Activated T-helper 1 cell treated with anti-CD3 and anti-CD28 coated beads, Interleukin-12 subunit alpha, Interleukin-12 subunit beta, Interleukin-2, Interleukin-4 antibody, amounts not matched to agents 30 ng/mL and 10 ng/mL and 1 ng/mL, durations not matched to agents 14 hours and 24 hours and 36 hours (primary cell): Measurements from ENCODE around the gene LAMC1. TPM values are rescaled to one million over a fixed set of nuclear protein-coding genes. Genes with fewer than 3 reads are reported as not detected.

Experiments used
- DNase-seq: peaks from one replicate; pipeline ENCODE4 v3.0.0; 2021; ENCODE audit warnings: low spot score
- H3K27ac Mint-ChIP-seq: one replicate; pipeline ENCODE4 v1.8.0; 2021; ENCODE audit warnings: mild to moderate bottlenecking, mixed read lengths
- H3K27me3 Mint-ChIP-seq: one replicate; pipeline ENCODE4 v1.8.0; 2022; ENCODE audit warnings: mild to moderate bottlenecking, moderate library complexity, mixed read lengths; ENCODE audit not compliant: insufficient read depth
- H3K36me3 Mint-ChIP-seq: one replicate; pipeline ENCODE4 v1.8.0; 2021; ENCODE audit warnings: low read depth, mixed read lengths
- H3K4me1 Mint-ChIP-seq: one replicate; pipeline ENCODE4 v1.8.0; 2021; ENCODE audit warnings: low read depth, mixed read lengths
- H3K4me3 Mint-ChIP-seq: one replicate; pipeline ENCODE4 v1.8.0; 2021; ENCODE audit warnings: mild to moderate bottlenecking, moderate library complexity, mixed read lengths
- H3K9me3 Mint-ChIP-seq: one replicate; pipeline ENCODE4 v1.8.0; 2021; ENCODE audit warnings: mixed read lengths
- intact Hi-C: fragments of 100-400 bp; cut with micrococcal nuclease; formaldehyde crosslinking; loops from one replicate; pipeline ENCODE4 v1.15.1; 2024
- total RNA-seq: library from RNA; stranded (reverse); gene quantifications from 2 replicates; pipeline ENCODE4 v1.2.3, GENCODE V29; 2022

The LAMC1 gene
- total RNA-seq, 1 donor from 2014 or later: 0.49 TPM

DNA sequence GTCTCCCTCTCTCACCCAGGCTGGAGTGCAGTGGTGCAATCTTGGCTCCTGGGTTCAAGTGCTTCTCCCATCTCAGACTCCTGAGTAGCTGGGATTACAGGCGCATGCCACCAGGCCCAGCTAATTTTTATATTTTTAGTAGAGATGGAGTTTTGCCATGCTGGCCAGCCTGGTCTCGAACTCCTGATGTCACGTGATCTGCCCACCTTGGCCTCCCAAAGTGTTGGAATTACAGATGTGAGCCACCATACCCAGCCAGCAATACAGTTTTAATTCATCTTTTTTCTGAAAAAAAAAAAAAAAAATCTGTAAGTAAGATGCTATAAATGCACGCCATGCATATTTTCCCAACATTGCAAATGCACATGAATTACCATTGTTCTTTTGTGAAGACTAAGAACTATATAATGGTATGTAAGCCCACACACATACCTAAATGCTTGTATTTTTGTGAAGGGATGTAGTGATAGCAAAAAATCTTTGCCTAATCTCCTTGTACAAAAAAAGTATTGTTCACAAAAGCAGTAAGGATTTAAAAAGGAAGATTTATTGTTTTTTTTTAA is 170.8 kb downstream of the LAMC1 start:
- no peak overlapping the region for H3K4me3 Mint-ChIP-seq
- peaks cover 2% of the 10 kb centered on the region for H3K36me3 Mint-ChIP-seq
- intact Hi-C loops: loop anchor here (2.0 to 5.0 kb wide), 2 partner anchors 13 to 172 kb away; partner anchors contain the start of gene LAMC1
- H3K27me3 Mint-ChIP-seq: peaks cover 5% of the 10 kb centered on the region
- DNase-seq: no peak
- H3K9me3 Mint-ChIP-seq: no peaks in the 10 kb centered on the region
- H3K4me1 Mint-ChIP-seq: peaks cover 13% of the 10 kb centered on the region
- H3K27ac Mint-ChIP-seq: no peak overlapping the region

DNA sequence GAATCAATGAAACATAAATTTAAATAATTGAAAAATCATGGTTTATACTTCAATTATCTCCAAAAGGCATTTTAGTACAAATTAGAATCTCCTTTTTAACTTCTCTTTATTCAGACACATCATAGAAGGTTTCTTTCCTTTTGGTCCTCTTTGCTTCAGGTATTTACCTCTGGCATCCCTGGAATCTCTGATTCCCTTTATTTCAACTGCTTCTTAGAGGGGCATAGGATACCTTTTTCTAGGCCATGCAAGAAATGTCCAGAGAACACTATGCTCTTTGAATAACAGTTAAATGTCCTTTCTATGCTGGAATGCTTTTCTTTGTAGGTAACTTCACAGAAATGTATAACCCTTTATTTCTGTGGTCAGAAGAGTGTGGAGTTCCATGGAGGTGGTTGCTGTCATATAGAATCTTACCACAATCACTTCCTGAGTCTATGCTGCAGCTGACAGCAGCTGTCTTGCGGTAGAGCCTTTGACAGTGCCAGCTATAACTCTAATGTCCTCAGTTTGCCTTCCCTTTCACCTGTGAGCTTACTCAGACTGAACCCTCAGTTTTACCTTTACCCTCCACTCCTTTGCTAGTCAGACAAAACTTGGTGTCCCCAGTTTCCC is 171.4 kb downstream of the LAMC1 start:
- no peaks in the 10 kb centered on the region for H3K9me3 Mint-ChIP-seq
- H3K4me1 Mint-ChIP-seq: peaks cover 13% of the 10 kb centered on the region
- intact Hi-C loops: loop anchor here (2.0 to 5.0 kb wide), 2 partner anchors 14 to 172 kb away; partner anchors contain the start of gene LAMC1

DNA sequence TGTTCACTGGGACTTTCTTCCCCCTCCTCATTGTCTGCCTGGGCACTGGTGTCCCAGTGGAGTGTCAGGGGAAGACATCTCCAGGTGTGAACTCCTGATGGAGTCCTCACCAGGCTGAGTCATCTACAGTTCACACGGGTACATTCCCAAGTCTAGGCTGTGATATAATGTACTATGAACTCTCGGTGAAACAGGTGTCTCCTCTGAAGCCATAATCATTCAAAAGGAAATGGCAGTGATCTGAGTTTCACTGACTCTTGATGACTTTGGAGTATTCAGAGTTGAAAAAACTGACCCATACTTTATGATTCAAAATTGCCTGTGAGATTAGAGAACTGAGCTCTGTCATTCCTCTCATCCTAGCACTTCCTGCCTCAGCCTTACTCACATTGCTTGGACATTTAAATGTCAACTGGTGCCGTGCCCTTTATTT is 171.9 kb downstream of the LAMC1 start:
- peaks cover 2% of the 10 kb centered on the region for H3K27me3 Mint-ChIP-seq
- peak overlapping the region; percentile 25 for H3K4me3 Mint-ChIP-seq
- H3K27ac Mint-ChIP-seq: peak overlapping the region; percentile 18
- intact Hi-C loops: loop anchor here (2.0 kb wide), 1 partner anchor 14 kb away; no protein-coding TSS in a partner anchor
- peaks cover 2% of the 10 kb centered on the region for H3K36me3 Mint-ChIP-seq
- H3K9me3 Mint-ChIP-seq: no peaks in the 10 kb centered on the region
- DNase-seq: no peak
- H3K4me1 Mint-ChIP-seq: peaks cover 13% of the 10 kb centered on the region

More for the DNA sequence above, 171.4 kb downstream of the LAMC1 start:
- H3K27me3 Mint-ChIP-seq: peaks cover 2% of the 10 kb centered on the region
- peak overlapping the region; percentile 25 for H3K4me3 Mint-ChIP-seq
- DNase-seq: peak; percentile 32
- H3K36me3 Mint-ChIP-seq: peaks cover 2% of the 10 kb centered on the region
- H3K27ac Mint-ChIP-seq: peak overlapping the region; percentile 18

Other genes starting within 250 kb of the LAMC1 start
- gene NPL, start 233.6 kb upstream of the LAMC1 start, total RNA-seq: 6.4 and 6.9 TPM in 2 replicates
- gene DHX9, start 184.1 kb upstream of the LAMC1 start, total RNA-seq: 346 and 355 TPM in 2 replicates
- gene SHCBP1L, start 70.3 kb upstream of the LAMC1 start, total RNA-seq: not detected in 2 replicates
- 0.16 and 0.22 TPM in 2 replicates for gene LAMC2, start 162.8 kb downstream of the LAMC1 start, total RNA-seq